Measurements from ENCODE around the gene ZSWIM6.

DNA sequence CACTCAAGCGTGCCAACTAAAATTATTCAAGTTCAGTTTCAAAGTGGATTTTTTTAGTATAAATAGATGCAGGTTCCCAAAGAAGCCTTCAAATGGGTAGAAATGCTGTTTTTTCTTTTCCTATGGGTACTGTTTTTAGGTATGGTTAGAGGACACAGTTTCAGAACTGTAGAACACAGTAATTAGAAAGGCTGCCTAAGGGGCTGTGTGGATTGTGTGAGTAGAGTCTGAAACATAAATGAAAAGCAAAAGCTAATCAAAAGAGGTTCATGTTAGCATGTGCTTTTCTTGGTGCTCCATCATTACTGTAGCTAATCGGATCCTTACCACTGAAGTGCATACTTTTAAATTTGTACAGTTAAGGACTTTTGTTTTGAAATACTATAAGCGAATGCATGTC lies 85.3 kb downstream of the ZSWIM6 start:
- TF ChIP-seq, protein P1, sequence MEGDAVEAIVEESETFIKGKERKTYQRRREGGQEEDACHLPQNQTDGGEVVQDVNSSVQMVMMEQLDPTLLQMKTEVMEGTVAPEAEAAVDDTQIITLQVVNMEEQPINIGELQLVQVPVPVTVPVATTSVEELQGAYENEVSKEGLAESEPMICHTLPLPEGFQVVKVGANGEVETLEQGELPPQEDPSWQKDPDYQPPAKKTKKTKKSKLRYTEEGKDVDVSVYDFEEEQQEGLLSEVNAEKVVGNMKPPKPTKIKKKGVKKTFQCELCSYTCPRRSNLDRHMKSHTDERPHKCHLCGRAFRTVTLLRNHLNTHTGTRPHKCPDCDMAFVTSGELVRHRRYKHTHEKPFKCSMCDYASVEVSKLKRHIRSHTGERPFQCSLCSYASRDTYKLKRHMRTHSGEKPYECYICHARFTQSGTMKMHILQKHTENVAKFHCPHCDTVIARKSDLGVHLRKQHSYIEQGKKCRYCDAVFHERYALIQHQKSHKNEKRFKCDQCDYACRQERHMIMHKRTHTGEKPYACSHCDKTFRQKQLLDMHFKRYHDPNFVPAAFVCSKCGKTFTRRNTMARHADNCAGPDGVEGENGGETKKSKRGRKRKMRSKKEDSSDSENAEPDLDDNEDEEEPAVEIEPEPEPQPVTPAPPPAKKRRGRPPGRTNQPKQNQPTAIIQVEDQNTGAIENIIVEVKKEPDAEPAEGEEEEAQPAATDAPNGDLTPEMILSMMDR (conservative IDR thresholded peaks at IDR 0.05; ENCODE audit: low read depth in 2 of 2): no peak
- TF ChIP-seq, protein P2, sequence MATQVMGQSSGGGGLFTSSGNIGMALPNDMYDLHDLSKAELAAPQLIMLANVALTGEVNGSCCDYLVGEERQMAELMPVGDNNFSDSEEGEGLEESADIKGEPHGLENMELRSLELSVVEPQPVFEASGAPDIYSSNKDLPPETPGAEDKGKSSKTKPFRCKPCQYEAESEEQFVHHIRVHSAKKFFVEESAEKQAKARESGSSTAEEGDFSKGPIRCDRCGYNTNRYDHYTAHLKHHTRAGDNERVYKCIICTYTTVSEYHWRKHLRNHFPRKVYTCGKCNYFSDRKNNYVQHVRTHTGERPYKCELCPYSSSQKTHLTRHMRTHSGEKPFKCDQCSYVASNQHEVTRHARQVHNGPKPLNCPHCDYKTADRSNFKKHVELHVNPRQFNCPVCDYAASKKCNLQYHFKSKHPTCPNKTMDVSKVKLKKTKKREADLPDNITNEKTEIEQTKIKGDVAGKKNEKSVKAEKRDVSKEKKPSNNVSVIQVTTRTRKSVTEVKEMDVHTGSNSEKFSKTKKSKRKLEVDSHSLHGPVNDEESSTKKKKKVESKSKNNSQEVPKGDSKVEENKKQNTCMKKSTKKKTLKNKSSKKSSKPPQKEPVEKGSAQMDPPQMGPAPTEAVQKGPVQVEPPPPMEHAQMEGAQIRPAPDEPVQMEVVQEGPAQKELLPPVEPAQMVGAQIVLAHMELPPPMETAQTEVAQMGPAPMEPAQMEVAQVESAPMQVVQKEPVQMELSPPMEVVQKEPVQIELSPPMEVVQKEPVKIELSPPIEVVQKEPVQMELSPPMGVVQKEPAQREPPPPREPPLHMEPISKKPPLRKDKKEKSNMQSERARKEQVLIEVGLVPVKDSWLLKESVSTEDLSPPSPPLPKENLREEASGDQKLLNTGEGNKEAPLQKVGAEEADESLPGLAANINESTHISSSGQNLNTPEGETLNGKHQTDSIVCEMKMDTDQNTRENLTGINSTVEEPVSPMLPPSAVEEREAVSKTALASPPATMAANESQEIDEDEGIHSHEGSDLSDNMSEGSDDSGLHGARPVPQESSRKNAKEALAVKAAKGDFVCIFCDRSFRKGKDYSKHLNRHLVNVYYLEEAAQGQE (IDR thresholded peaks at IDR 0.05; ENCODE audit: unreplicated experiment): no peak
- TF ChIP-seq EZH2phosphoT487 (IDR thresholded peaks at IDR 0.05; ENCODE audit: unreplicated experiment) (no peak), POLR2AphosphoS5 (IDR thresholded peaks at IDR 0.05; ENCODE audit: low read depth) (no peak), EZH2 (IDR thresholded peaks at IDR 0.05; ENCODE audit: low read depth, unreplicated experiment) (no peak), STAT1 (IDR thresholded peaks at IDR 0.05; ENCODE audit: unreplicated experiment) (no peak), JUNB (IDR thresholded peaks at IDR 0.05; ENCODE audit: unreplicated experiment) (no peak), CREB1 (CRISPR knock-in tag; IDR thresholded peaks at IDR 0.05; ENCODE audit: low read depth) (no peak), ZNF331 (CRISPR knock-in tag; IDR thresholded peaks at IDR 0.05; ENCODE audit: low read depth) (no peak)
- TF ChIP-seq, protein P3, sequence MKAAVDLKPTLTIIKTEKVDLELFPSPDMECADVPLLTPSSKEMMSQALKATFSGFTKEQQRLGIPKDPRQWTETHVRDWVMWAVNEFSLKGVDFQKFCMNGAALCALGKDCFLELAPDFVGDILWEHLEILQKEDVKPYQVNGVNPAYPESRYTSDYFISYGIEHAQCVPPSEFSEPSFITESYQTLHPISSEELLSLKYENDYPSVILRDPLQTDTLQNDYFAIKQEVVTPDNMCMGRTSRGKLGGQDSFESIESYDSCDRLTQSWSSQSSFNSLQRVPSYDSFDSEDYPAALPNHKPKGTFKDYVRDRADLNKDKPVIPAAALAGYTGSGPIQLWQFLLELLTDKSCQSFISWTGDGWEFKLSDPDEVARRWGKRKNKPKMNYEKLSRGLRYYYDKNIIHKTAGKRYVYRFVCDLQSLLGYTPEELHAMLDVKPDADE (IDR thresholded peaks at IDR 0.05): no peak

All from GM23338 (cell line).